GM23338 (cell line): ENCODE results near the gene IGSF5.

Experiments used
- CTCF ChIP-seq, 2 experiments: fragments of 200-600 bp in 1 of 2; sonication (generic) in 1 of 2; conservative IDR thresholded peaks; 2 replicates each; pipeline versions ENCODE4 v1.5.1 to v1.6.1; 2016 to 2017; ENCODE audit warnings: antibody characterized with exemption in 2 of 2, low read depth in 2 of 2, mild to moderate bottlenecking in 2 of 2, moderate library complexity in 1 of 2
- EZH2 ChIP-seq: fragments of 200-600 bp; sonication (generic); IDR thresholded peaks from one replicate; pipeline ENCODE4 v1.8.0; 2017; ENCODE audit warnings: antibody characterized with exemption, mild to moderate bottlenecking, low read depth; ENCODE audit not compliant: unreplicated experiment
- JUNB ChIP-seq: IDR thresholded peaks from one replicate; pipeline ENCODE4 v1.6.1; 2016; ENCODE audit warnings: antibody characterized with exemption; ENCODE audit not compliant: unreplicated experiment
- POLR2AphosphoS5 ChIP-seq: IDR thresholded peaks from 2 replicates; pipeline ENCODE4 v1.6.1; 2016; ENCODE audit warnings: antibody characterized with exemption, low read depth

GRCh38 chr21:39703578-39703977 is 41.4 kb upstream of the IGSF5 start:
- no peak for TF ChIP-seq POLR2AphosphoS5
- TF ChIP-seq CTCF (conservative IDR thresholded peaks at IDR 0.05; ENCODE audit: low read depth in 2 of 2), result no peak
- no peak for TF ChIP-seq EZH2
- no peak for TF ChIP-seq JUNB
